Breast epithelium (tissue), 4 donors: ENCODE data around the gene NEGR1. TPM values are rescaled to one million over a fixed set of nuclear protein-coding genes. Genes with fewer than 3 reads are reported as not detected.

Experiments used
- DNase-seq, 2 donors: peaks; one replicate each; pipeline ENCODE4 v3.0.0-alpha.2; 2019; ENCODE audit warnings: low spot score in 2 of 2
- H3K27ac ChIP-seq, 2 donors: fragments of 200-600 bp; sonication (generic) in 1 of 2; one replicate each; pipeline ENCODE4 v1.5.1; 2016 to 2019; ENCODE audit warnings: mild to moderate bottlenecking in 1 of 2
- H3K27me3 ChIP-seq, 2 donors: fragments of 200-600 bp; sonication (generic) in 1 of 2; one replicate each; pipeline versions ENCODE4 v1.5.1 to v1.6.0; 2017 to 2019; ENCODE audit warnings: control low read depth in 1 of 2, mild to moderate bottlenecking in 1 of 2
- H3K36me3 ChIP-seq: fragments of 200-600 bp; one replicate; pipeline ENCODE4 v1.5.1; 2019
- H3K4me1 ChIP-seq, 2 donors: fragments of 200-600 bp; sonication (generic); one replicate each; pipeline ENCODE4 v1.5.1; 2016 to 2019; ENCODE audit warnings: control low read depth in 1 of 2
- H3K4me3 ChIP-seq, 3 donors: fragments of 200-600 bp; sonication (generic); 1 replicate in 2 of 3; 2 replicates in 1 of 3; pipeline ENCODE4 v1.5.1; 2016 to 2019; ENCODE audit warnings: mild to moderate bottlenecking in 3 of 3, moderate library complexity in 2 of 3
- H3K9me3 ChIP-seq, 2 donors: fragments of 200-600 bp; sonication (generic) in 1 of 2; one replicate each; pipeline ENCODE4 v1.5.1; 2016 to 2019; ENCODE audit warnings: control low read depth in 1 of 2
- CTCF ChIP-seq, 3 donors: fragments of 450-650 bp; IDR thresholded peaks; one replicate each; pipeline ENCODE4 v1.5.1; 2016 to 2017; ENCODE audit warnings: antibody characterized with exemption in 3 of 3, mild to moderate bottlenecking in 3 of 3, moderate library complexity in 3 of 3
- POLR2A ChIP-seq: fragments of 450-650 bp; IDR thresholded peaks from one replicate; pipeline ENCODE4 v1.6.1; 2016; ENCODE audit warnings: antibody characterized with exemption, mild to moderate bottlenecking, moderate library complexity
- POLR2AphosphoS5 ChIP-seq, 3 donors: sonication (generic); formaldehyde crosslinking; IDR thresholded peaks; one replicate each; pipeline ENCODE4 v1.6.1; 2017; ENCODE audit warnings: antibody characterized with exemption in 3 of 3
- intact Hi-C: fragments of 100-400 bp; cut with DNase I; formaldehyde crosslinking; loops from one replicate; pipeline ENCODE4 v1.15.1; 2023; ENCODE audit warnings: low total_unique reads
- total RNA-seq, 3 donors: library from RNA; depleted of rRNA; stranded (reverse); fragments of >200 nt; gene quantifications; one replicate each; pipeline ENCODE4 v1.1.0, GENCODE V29; 2016

NEGR1 gene
- total RNA-seq, 3 donors from 2014 or later = 5.6 to 33.3 (median 7.9) TPM

GRCh38 chr1:71393301-71393700, 889.0 kb downstream of the NEGR1 start:
- Histone ChIP-seq H3K4me3 (no peak overlapping the region), H3K4me1 (no peaks in the 10 kb centered on the region), H3K36me3 (peaks cover 5% of the 10 kb centered on the region), H3K9me3 (peaks cover 8 to 14% of the 10 kb centered on the region in 2 donors), H3K27me3 (no peaks in the 10 kb centered on the region), H3K27ac (no peak overlapping the region)
- TF ChIP-seq POLR2A (no peak), POLR2AphosphoS5 (IDR thresholded peaks at IDR 0.05) (no peak), CTCF (IDR thresholded peaks at IDR 0.05) (no peak)
- intact Hi-C loops = no loop called here
- DNase-seq = no peak

- no peak overlapping the region for H3K4me3 ChIP-seq
- TF ChIP-seq POLR2AphosphoS5 (IDR thresholded peaks at IDR 0.05) (no peak), CTCF (IDR thresholded peaks at IDR 0.05) (no peak), POLR2A (no peak)
- peaks cover 5% of the 10 kb centered on the region for H3K36me3 ChIP-seq
- no peak overlapping the region for H3K27ac ChIP-seq
- no peaks in the 10 kb centered on the region for H3K27me3 ChIP-seq
- peaks cover 8 to 30% of the 10 kb centered on the region in 2 donors for H3K9me3 ChIP-seq
- H3K4me1 ChIP-seq = no peaks in the 10 kb centered on the region
- intact Hi-C loops = no loop called here
- DNase-seq = no peak
These were observed 891.8 kb downstream of the NEGR1 start for GRCh38 chr1:71390518-71390917.

- no peak for TF ChIP-seq CTCF (IDR thresholded peaks at IDR 0.05)
- intact Hi-C loops = no loop called here
- Histone ChIP-seq H3K4me1 (no peaks in the 10 kb centered on the region), H3K36me3 (no peaks in the 10 kb centered on the region), H3K27ac (no peak overlapping the region), H3K9me3 (no peaks in the 10 kb centered on the region), H3K4me3 (no peak overlapping the region), H3K27me3 (no peaks in the 10 kb centered on the region)
- no peak for DNase-seq
These were observed 904.5 kb downstream of the NEGR1 start for GRCh38 chr1:71377886-71378285.

GRCh38 chr1:71372496-71372895, 909.8 kb downstream of the NEGR1 start:
- no peaks in the 10 kb centered on the region for H3K9me3 ChIP-seq
- H3K4me1 ChIP-seq = no peaks in the 10 kb centered on the region
- no peaks in the 10 kb centered on the region for H3K36me3 ChIP-seq
- H3K27me3 ChIP-seq = no peaks in the 10 kb centered on the region
- H3K27ac ChIP-seq = no peak overlapping the region
- DNase-seq = no peak
- TF ChIP-seq POLR2A (no peak), CTCF (IDR thresholded peaks at IDR 0.05) (no peak), POLR2AphosphoS5 (IDR thresholded peaks at IDR 0.05) (no peak)
- intact Hi-C loops = no loop called here
- H3K4me3 ChIP-seq = no peak overlapping the region

GRCh38 chr1:71371581-71371980, 910.8 kb downstream of the NEGR1 start:
- TF ChIP-seq POLR2AphosphoS5 (IDR thresholded peaks at IDR 0.05) (no peak), CTCF (IDR thresholded peaks at IDR 0.05) (no peak), POLR2A (no peak)

More at GRCh38 chr1:71371581-71371980, 910.8 kb downstream of the NEGR1 start:
- H3K4me1 ChIP-seq = no peaks in the 10 kb centered on the region
- no peak overlapping the region for H3K27ac ChIP-seq
- intact Hi-C loops = no loop called here
- no peaks in the 10 kb centered on the region for H3K27me3 ChIP-seq
- no peak overlapping the region for H3K4me3 ChIP-seq
- H3K9me3 ChIP-seq = no peaks in the 10 kb centered on the region
- DNase-seq = no peak
- H3K36me3 ChIP-seq = no peaks in the 10 kb centered on the region
